ENCODE measurements around the gene TDRD3. TPM values are rescaled to one million over a fixed set of nuclear protein-coding genes. Genes with fewer than 3 reads are reported as not detected.

TDRD3 gene
- total RNA-seq, 1 experiment from 2014 or later = 17.3 TPM

DNA sequence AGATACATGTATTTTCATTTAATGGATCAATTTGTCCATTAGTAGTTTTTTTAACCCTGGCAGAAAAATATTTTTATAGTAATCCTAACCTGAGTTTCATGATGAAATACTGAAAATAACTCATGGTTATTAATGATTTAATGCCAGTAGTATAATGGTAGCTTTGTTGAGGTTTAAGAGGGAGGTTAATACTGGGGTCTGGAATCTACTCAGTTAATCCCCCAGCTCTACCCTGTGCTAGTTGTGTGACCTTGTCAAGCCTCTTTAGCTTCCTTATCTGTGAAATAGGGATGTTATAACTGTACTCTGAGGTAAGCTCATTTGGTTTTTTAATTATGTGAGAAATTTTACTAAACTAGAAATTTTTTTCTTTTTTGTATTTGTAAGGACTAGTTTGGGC, 122.5 kb downstream of the TDRD3 start:
- Histone ChIP-seq H3K4me1 (replicated peaks; ENCODE audit: insufficient read depth) (no peaks in the 10 kb centered on the region), H4K20me1 (ENCODE audit: insufficient read depth) (no peaks in the 10 kb centered on the region), H3K36me3 (ENCODE audit: low read depth) (no peaks in the 10 kb centered on the region), H3K4me3 (no peak overlapping the region), H3K27ac (no peak overlapping the region), H2AFZ (no peak overlapping the region), H3K79me2 (ENCODE audit: low read depth) (no peaks in the 10 kb centered on the region), H3K4me2 (no peak overlapping the region), H3K27me3 (ENCODE audit: insufficient read depth, low read depth) (no peaks in the 10 kb centered on the region), H3K9me2 (ENCODE audit: insufficient read depth) (no peaks in the 10 kb centered on the region), H3K9me3 (ENCODE audit: insufficient read depth, low read depth) (no peaks in the 10 kb centered on the region), H3F3A (ENCODE audit: insufficient read depth, low read depth) (no peaks in the 10 kb centered on the region)
- ChIA-PET POLR2A (ENCODE audit: unreplicated experiment) (no interaction called here), CTCF (no interaction called here)
- intact Hi-C loops (cut with micrococcal nuclease; ENCODE audit: unreplicated experiment) = no loop called here
- no TSS peak for BruUV-seq (replicated peaks)
- no peak for DNase-seq
- TF ChIP-seq EZH2 (IDR thresholded peaks at IDR 0.05; ENCODE audit: low read depth) = no peak
- TF ChIP-seq, protein P1, sequence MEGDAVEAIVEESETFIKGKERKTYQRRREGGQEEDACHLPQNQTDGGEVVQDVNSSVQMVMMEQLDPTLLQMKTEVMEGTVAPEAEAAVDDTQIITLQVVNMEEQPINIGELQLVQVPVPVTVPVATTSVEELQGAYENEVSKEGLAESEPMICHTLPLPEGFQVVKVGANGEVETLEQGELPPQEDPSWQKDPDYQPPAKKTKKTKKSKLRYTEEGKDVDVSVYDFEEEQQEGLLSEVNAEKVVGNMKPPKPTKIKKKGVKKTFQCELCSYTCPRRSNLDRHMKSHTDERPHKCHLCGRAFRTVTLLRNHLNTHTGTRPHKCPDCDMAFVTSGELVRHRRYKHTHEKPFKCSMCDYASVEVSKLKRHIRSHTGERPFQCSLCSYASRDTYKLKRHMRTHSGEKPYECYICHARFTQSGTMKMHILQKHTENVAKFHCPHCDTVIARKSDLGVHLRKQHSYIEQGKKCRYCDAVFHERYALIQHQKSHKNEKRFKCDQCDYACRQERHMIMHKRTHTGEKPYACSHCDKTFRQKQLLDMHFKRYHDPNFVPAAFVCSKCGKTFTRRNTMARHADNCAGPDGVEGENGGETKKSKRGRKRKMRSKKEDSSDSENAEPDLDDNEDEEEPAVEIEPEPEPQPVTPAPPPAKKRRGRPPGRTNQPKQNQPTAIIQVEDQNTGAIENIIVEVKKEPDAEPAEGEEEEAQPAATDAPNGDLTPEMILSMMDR (conservative IDR thresholded peaks at IDR 0.05) = no peak

- Histone ChIP-seq H3K27ac (no peak overlapping the region), H3K4me2 (no peak overlapping the region), H3K9me2 (ENCODE audit: insufficient read depth) (no peaks in the 10 kb centered on the region), H3K36me3 (ENCODE audit: low read depth) (no peaks in the 10 kb centered on the region), H3F3A (ENCODE audit: insufficient read depth, low read depth) (no peaks in the 10 kb centered on the region), H4K20me1 (ENCODE audit: insufficient read depth) (no peaks in the 10 kb centered on the region), H3K9me3 (ENCODE audit: insufficient read depth, low read depth) (no peaks in the 10 kb centered on the region), H3K27me3 (ENCODE audit: insufficient read depth, low read depth) (no peaks in the 10 kb centered on the region), H2AFZ (no peak overlapping the region), H3K4me1 (replicated peaks; ENCODE audit: insufficient read depth) (no peaks in the 10 kb centered on the region), H3K4me3 (no peak overlapping the region), H3K79me2 (ENCODE audit: low read depth) (no peaks in the 10 kb centered on the region)
- TF ChIP-seq EZH2 (IDR thresholded peaks at IDR 0.05; ENCODE audit: low read depth) = no peak
- TF ChIP-seq, protein P1 (conservative IDR thresholded peaks at IDR 0.05) = no peak
- no TSS peak for BruUV-seq (replicated peaks)
- intact Hi-C loops (cut with micrococcal nuclease; ENCODE audit: unreplicated experiment) = no loop called here
- DNase-seq = no peak
- ChIA-PET CTCF (no interaction called here), POLR2A (ENCODE audit: unreplicated experiment) (no interaction called here)
Observed at GRCh38 chr13:60520902-60521569, 124.0 kb downstream of the TDRD3 start.

- H3K4me3 ChIP-seq = no peak overlapping the region
- no peak for TF ChIP-seq EZH2 (IDR thresholded peaks at IDR 0.05; ENCODE audit: low read depth)
- TF ChIP-seq, protein P1 (conservative IDR thresholded peaks at IDR 0.05) = no peak
- no TSS peak for BruUV-seq (replicated peaks)
- H3K4me1 ChIP-seq (replicated peaks; ENCODE audit: insufficient read depth) = no peaks in the 10 kb centered on the region
- H3K36me3 ChIP-seq (ENCODE audit: low read depth) = no peaks in the 10 kb centered on the region
- DNase-seq = no peak
- no peak overlapping the region for H2AFZ ChIP-seq
- H3K27me3 ChIP-seq (ENCODE audit: insufficient read depth, low read depth) = no peaks in the 10 kb centered on the region
- CTCF ChIA-PET = no interaction called here
- no peaks in the 10 kb centered on the region for H3K79me2 ChIP-seq (ENCODE audit: low read depth)
- H3K9me3 ChIP-seq (ENCODE audit: insufficient read depth, low read depth) = no peaks in the 10 kb centered on the region
- H3K4me2 ChIP-seq = no peak overlapping the region
- H3F3A ChIP-seq (ENCODE audit: insufficient read depth, low read depth) = no peaks in the 10 kb centered on the region
- intact Hi-C loops (cut with micrococcal nuclease; ENCODE audit: unreplicated experiment) = no loop called here
- no peaks in the 10 kb centered on the region for H3K9me2 ChIP-seq (ENCODE audit: insufficient read depth)
- POLR2A ChIA-PET (ENCODE audit: unreplicated experiment) = no interaction called here
- H4K20me1 ChIP-seq (ENCODE audit: insufficient read depth) = no peaks in the 10 kb centered on the region
- H3K27ac ChIP-seq = no peak overlapping the region
Observed at GRCh38 chr13:60538566-60538965, 141.5 kb downstream of the TDRD3 start.
